VCaP (cell line): ENCODE results near the gene APOL2.

ENCODE experiments used
- H3K27ac ChIP-seq: fragments of 450-650 bp; 2 replicates; pipeline ENCODE4 v1.5.1; 2017
- CTCF ChIP-seq: fragments of 450-650 bp; conservative IDR thresholded peaks from 2 replicates; pipeline ENCODE4 v1.5.1; 2017; ENCODE audit warnings: mild to moderate bottlenecking, moderate library complexity

APOL2 gene

GRCh38 chr22:36197514-36198146 lies 41.7 kb downstream of the APOL2 start:
- H3K27ac ChIP-seq = peak overlapping the region; percentile 30; the same call in 1 of the 2 replicates
- no peak for TF ChIP-seq CTCF

- peak overlapping the region; percentile 30; the same call in 1 of the 2 replicates for H3K27ac ChIP-seq
- TF ChIP-seq CTCF = no peak
Observed at GRCh38 chr22:36197065-36197440, 42.3 kb downstream of the APOL2 start.

DNA sequence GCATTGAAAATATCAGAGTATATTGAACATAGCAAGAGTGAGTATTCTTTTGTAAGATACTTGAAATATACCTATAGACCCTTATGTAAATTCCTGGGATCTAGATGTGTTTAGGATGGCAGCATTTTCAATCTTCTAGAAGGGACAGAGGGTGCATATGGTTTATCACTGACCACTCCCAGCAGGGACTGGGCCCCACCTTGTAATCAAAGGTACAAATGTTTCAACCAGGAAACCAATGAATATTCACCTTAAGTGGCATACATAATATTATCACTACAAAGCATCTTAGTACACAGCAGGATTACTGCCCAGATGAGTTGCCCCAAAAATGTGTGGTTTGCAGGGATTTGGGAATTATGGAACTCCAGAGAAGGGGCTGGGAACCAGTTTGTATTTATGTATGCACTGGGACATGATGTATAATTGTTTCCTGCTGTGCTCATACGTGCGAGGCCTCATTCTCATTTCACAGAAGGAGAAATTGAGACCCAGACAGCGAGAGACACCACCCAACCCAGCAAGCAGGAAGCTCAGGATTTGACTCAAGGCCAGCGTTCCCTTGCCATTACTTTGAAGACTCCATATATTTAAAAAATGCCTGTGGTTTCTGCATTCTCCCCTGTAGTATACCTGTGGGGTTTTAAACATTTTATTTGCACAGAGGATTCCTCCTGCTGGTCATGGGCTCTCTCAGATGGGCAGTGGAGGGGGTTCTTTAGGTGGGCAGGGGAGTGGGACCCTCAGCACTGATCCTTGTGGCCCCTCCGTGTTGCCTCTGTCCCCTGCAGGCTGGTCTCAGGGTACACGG lies 42.9 kb downstream of the APOL2 start:
- peak overlapping the region; percentile 30; the same call in 1 of the 2 replicates for H3K27ac ChIP-seq

GRCh38 chr22:36194971-36195370 lies 44.4 kb downstream of the APOL2 start:
- peak; percentile 86 for TF ChIP-seq CTCF
- H3K27ac ChIP-seq = no peak overlapping the region

More for the DNA sequence above, 42.9 kb downstream of the APOL2 start:
- no peak for TF ChIP-seq CTCF

- no peak for TF ChIP-seq CTCF
- H3K27ac ChIP-seq = no peak overlapping the region
Observed at GRCh38 chr22:36194385-36194784, 44.9 kb downstream of the APOL2 start.

DNA sequence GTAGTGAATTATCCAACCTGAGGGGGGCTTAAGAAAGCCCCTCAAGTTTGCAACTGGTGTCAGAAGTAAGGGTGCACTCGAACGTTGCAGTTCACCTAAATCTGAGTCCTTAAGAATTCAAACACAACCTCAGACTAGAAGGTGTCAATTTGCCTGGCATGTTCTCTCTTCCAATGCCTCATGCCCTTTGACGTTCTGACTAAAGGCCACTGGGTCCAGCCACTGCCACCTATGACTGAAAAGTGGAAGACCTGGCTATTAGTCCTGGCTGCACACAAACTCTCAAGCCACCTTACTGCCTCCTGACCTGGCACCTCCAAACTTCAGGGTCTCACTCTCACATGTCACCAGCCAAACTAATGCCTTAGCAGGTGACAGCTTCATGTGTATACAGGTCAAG lies 45.8 kb downstream of the APOL2 start:
- no peak overlapping the region for H3K27ac ChIP-seq
- TF ChIP-seq CTCF = no peak

GRCh38 chr22:36193171-36193570 lies 46.2 kb downstream of the APOL2 start:
- TF ChIP-seq CTCF = no peak
- no peak overlapping the region for H3K27ac ChIP-seq
